ENCODE measurements around the gene MYBPC3. TPM values are rescaled to one million over a fixed set of nuclear protein-coding genes. Genes with fewer than 3 reads are reported as not detected.

MYBPC3 gene
- total and polyA plus RNA-seq, 12 donors, result 0.54 to 5.8 (median 2.0) TPM

DNA sequence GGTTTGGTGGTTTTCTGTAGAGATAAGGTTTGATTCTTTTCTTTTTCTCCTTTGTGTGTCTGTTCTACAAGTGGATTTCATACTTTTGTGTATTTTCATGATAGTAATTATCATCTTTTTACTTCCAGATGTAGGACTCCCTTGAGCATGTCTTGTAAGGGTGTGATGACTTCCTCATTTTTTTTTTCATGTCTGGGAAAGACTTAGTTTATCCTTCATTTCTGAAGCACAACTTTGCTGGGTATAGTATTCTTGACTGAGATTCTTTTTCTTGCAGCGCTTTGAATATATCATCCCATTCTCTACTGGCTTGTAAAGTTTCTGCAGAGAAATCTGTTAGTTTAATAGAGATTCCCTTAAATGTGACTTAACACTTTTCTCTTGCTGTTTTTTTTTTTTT lies 49.6 kb downstream of the MYBPC3 start:
- H3K4me3 ChIP-seq, result no peak overlapping the region
- no peaks in the 10 kb centered on the region for H3K4me1 ChIP-seq (replicated peaks in 1 of 2)
- H3K27ac ChIP-seq, result no peak overlapping the region
- intact Hi-C loops (cut with DNase I), result no loop called here
- peaks cover 0 to 8% (median 0%) of the 10 kb centered on the region in 3 donors for H3K9me3 ChIP-seq (replicated peaks in 1 of 3)
- DNase-seq, result no peak
- TF ChIP-seq CTCF (IDR thresholded peaks at IDR 0.05), result no peak
- no peak for TF ChIP-seq POLR2A (IDR thresholded peaks at IDR 0.05)
- H3K27me3 ChIP-seq, result no peaks in the 10 kb centered on the region
- WGBS, 4 donors, result 96 to 100% (median 99%) methylated on average over 1 of the region's 1 CpG
- H3K36me3 ChIP-seq (replicated peaks in 1 of 2), result peaks cover 0 to 87% of the 10 kb centered on the region in 2 donors

- TF ChIP-seq POLR2A (IDR thresholded peaks at IDR 0.05), result no peak
- no peak for TF ChIP-seq CTCF (IDR thresholded peaks at IDR 0.05)
- no peak overlapping the region for H3K27ac ChIP-seq
- peaks cover 0 to 8% (median 0%) of the 10 kb centered on the region in 3 donors for H3K9me3 ChIP-seq (replicated peaks in 1 of 3)
- intact Hi-C loops (cut with DNase I), result no loop called here
- H3K36me3 ChIP-seq (replicated peaks in 1 of 2), result peaks cover 0 to 91% of the 10 kb centered on the region in 2 donors
- no peak overlapping the region for H3K4me3 ChIP-seq
- no peaks in the 10 kb centered on the region for H3K27me3 ChIP-seq
- 95 to 97% (median 96%) methylated on average over 3 of the region's 3 CpGs for WGBS, 4 donors
- DNase-seq, result no peak
- H3K4me1 ChIP-seq (replicated peaks in 1 of 2), result no peaks in the 10 kb centered on the region
Observed at GRCh38 chr11:47299078-47299477, 53.4 kb downstream of the MYBPC3 start.

DNA sequence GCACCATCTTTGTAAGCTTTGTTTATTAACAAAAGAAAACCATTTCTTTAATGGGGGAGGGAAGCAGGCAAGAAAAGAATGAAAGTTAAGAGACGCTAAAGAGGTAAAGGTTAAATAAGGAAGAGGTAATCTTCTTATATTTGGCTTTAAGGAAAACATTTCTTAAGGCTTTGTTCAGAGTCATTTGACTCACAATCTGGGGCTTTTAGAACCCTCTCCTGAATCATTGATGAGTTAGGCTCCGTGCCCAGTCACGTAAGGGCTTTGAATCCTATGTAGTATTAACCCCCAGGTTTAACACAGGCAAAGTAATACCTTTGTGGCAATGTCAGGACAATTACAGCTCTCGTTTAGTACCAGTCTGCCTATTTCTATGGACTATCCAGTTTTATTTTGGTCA lies 56.5 kb downstream of the MYBPC3 start:
- 83 to 90% (median 88%) methylated on average over 4 of the region's 4 CpGs for WGBS, 4 donors
- Histone ChIP-seq H3K36me3 (replicated peaks in 1 of 2) (peaks cover 0 to 94% of the 10 kb centered on the region in 2 donors), H3K4me3 (no peak overlapping the region), H3K27ac (no peak overlapping the region), H3K4me1 (replicated peaks in 1 of 2) (no peaks in the 10 kb centered on the region), H3K9me3 (replicated peaks in 1 of 3) (no peaks in the 10 kb centered on the region), H3K27me3 (no peaks in the 10 kb centered on the region)
- peak in 1 of 7 donors; percentile 7 for DNase-seq
- intact Hi-C loops (cut with DNase I), result no loop called here
- TF ChIP-seq CTCF (IDR thresholded peaks at IDR 0.05) (no peak), POLR2A (IDR thresholded peaks at IDR 0.05) (no peak)

DNA sequence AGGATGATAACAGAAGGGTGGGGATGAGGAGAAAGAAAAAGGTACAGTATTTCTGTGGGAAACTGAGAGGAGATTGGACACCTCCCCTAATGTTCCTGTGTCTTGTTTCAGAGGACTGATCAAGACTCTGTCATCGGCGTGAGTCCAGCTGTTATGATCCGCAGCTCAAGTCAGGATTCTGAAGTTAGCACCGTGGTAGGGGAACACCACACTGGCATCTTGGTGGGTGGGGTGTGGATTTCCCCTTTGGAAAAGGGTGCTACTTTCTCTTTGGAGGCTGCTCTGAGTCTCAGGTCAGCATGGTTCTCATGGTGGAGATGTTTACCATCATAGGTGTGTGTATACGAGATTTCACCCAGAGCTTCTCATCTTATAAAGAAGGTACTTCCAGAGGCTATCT lies 57.1 kb downstream of the MYBPC3 start:
- DNase-seq, result no peak
- peaks cover 0 to 94% of the 10 kb centered on the region in 2 donors for H3K36me3 ChIP-seq (replicated peaks in 1 of 2)
- no peak overlapping the region for H3K4me3 ChIP-seq
- H3K27ac ChIP-seq, result no peak overlapping the region
- 93 to 96% (median 95%) methylated on average over 5 of the region's 5 CpGs for WGBS, 4 donors
- no peaks in the 10 kb centered on the region for H3K27me3 ChIP-seq
- H3K4me1 ChIP-seq (replicated peaks in 1 of 2), result no peaks in the 10 kb centered on the region
- intact Hi-C loops (cut with DNase I), result no loop called here
- TF ChIP-seq CTCF (IDR thresholded peaks at IDR 0.05) (no peak), POLR2A (IDR thresholded peaks at IDR 0.05) (no peak)
- H3K9me3 ChIP-seq (replicated peaks in 1 of 3), result no peaks in the 10 kb centered on the region
